Mesothelial cell of epicardium (in vitro differentiated cells): ENCODE measurements around the gene LRRC74A. TPM values are rescaled to one million over a fixed set of nuclear protein-coding genes. Genes with fewer than 3 reads are reported as not detected.

Experiments used
- DNase-seq, 2 experiments: peaks; one replicate each; pipeline ENCODE4 v3.0.0; 2021; ENCODE audit warnings: low spot score in 2 of 2; ENCODE audit not compliant: unreplicated experiment in 2 of 2
- H3K27ac Mint-ChIP-seq: 2 replicates; pipeline ENCODE4 v1.8.0; 2021; ENCODE audit warnings: mixed read lengths
- H3K27me3 Mint-ChIP-seq: 2 replicates; pipeline ENCODE4 v1.8.0; 2021; ENCODE audit warnings: low read depth, mixed read lengths
- H3K36me3 Mint-ChIP-seq: 2 replicates; pipeline ENCODE4 v1.8.0; 2021; ENCODE audit warnings: mixed read lengths
- H3K4me1 Mint-ChIP-seq: 2 replicates; pipeline ENCODE4 v1.8.0; 2021; ENCODE audit warnings: mixed read lengths
- H3K4me3 Mint-ChIP-seq: 2 replicates; pipeline ENCODE4 v1.8.0; 2021; ENCODE audit warnings: mild to moderate bottlenecking, moderate library complexity, mixed read lengths
- H3K9me3 Mint-ChIP-seq: 2 replicates; pipeline ENCODE4 v1.8.0; 2021; ENCODE audit warnings: mixed read lengths
- total RNA-seq: library from RNA; stranded (reverse); gene quantifications from 3 replicates; pipeline ENCODE4 v1.2.1, GENCODE V29; 2021
- TF ChIP-seq, protein P1 (sequence below): fragments of 200-600 bp; sonication (generic); IDR thresholded peaks from one replicate; pipeline ENCODE4 v1.5.0; 2021; ENCODE audit warnings: antibody characterized with exemption; ENCODE audit not compliant: unreplicated experiment

LRRC74A gene
- total RNA-seq, 1 donor from 2014 or later = not detected

GRCh38 chr14:76830556-76830955 is 4.3 kb downstream of the LRRC74A start:
- Mint-ChIP-seq H3K9me3 (peaks cover 5% of the 10 kb centered on the region), H3K4me3 (no peak overlapping the region), H3K27me3 (peaks cover 24% of the 10 kb centered on the region), H3K4me1 (peaks cover 8% of the 10 kb centered on the region), H3K27ac (no peak overlapping the region), H3K36me3 (no peaks in the 10 kb centered on the region)
- TF ChIP-seq, protein P1, sequence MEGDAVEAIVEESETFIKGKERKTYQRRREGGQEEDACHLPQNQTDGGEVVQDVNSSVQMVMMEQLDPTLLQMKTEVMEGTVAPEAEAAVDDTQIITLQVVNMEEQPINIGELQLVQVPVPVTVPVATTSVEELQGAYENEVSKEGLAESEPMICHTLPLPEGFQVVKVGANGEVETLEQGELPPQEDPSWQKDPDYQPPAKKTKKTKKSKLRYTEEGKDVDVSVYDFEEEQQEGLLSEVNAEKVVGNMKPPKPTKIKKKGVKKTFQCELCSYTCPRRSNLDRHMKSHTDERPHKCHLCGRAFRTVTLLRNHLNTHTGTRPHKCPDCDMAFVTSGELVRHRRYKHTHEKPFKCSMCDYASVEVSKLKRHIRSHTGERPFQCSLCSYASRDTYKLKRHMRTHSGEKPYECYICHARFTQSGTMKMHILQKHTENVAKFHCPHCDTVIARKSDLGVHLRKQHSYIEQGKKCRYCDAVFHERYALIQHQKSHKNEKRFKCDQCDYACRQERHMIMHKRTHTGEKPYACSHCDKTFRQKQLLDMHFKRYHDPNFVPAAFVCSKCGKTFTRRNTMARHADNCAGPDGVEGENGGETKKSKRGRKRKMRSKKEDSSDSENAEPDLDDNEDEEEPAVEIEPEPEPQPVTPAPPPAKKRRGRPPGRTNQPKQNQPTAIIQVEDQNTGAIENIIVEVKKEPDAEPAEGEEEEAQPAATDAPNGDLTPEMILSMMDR = no peak
- DNase-seq = no peak

GRCh38 chr14:76832503-76832988 is 6.3 kb downstream of the LRRC74A start:
- Mint-ChIP-seq H3K27ac (no peak overlapping the region), H3K9me3 (peaks cover 5% of the 10 kb centered on the region), H3K36me3 (no peaks in the 10 kb centered on the region), H3K4me3 (no peak overlapping the region), H3K27me3 (peaks cover 23% of the 10 kb centered on the region), H3K4me1 (peaks cover 8% of the 10 kb centered on the region)
- TF ChIP-seq, protein P1 = no peak
- no peak for DNase-seq

GRCh38 chr14:76833011-76833410 is 6.8 kb downstream of the LRRC74A start:
- no peak overlapping the region for H3K27ac Mint-ChIP-seq

DNA sequence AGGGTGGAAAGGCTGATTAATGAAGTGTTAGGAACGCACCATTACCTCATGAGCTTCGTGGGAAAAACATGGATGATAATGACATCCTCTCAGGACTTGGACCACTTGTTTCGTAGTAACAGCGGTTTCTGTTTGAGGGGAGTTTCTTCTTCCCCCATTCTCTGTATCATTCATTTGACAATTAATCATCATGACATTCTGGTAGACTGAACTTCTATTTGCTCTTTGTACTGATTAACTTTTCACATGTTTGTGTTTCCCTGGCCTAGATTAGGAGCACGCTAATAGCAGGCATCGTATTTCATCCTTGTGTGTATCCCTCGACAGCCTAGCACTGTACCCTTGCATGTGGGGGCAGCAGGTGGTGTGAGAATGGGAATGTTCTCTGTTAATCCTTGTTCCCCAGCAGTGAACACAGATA is 8.0 kb downstream of the LRRC74A start:
- TF ChIP-seq, protein P1 = no peak
- no peak for DNase-seq
- Mint-ChIP-seq H3K27me3 (peaks cover 26% of the 10 kb centered on the region), H3K27ac (no peak overlapping the region), H3K4me1 (peaks cover 8% of the 10 kb centered on the region), H3K36me3 (no peaks in the 10 kb centered on the region), H3K4me3 (no peak overlapping the region), H3K9me3 (peaks cover 15% of the 10 kb centered on the region)

More at GRCh38 chr14:76833011-76833410, 6.8 kb downstream of the LRRC74A start:
- no peak overlapping the region for H3K4me3 Mint-ChIP-seq
- peaks cover 8% of the 10 kb centered on the region for H3K4me1 Mint-ChIP-seq
- TF ChIP-seq, protein P1 = no peak
- H3K36me3 Mint-ChIP-seq = no peaks in the 10 kb centered on the region
- peaks cover 23% of the 10 kb centered on the region for H3K27me3 Mint-ChIP-seq
- H3K9me3 Mint-ChIP-seq = peaks cover 5% of the 10 kb centered on the region
- DNase-seq = no peak

DNA sequence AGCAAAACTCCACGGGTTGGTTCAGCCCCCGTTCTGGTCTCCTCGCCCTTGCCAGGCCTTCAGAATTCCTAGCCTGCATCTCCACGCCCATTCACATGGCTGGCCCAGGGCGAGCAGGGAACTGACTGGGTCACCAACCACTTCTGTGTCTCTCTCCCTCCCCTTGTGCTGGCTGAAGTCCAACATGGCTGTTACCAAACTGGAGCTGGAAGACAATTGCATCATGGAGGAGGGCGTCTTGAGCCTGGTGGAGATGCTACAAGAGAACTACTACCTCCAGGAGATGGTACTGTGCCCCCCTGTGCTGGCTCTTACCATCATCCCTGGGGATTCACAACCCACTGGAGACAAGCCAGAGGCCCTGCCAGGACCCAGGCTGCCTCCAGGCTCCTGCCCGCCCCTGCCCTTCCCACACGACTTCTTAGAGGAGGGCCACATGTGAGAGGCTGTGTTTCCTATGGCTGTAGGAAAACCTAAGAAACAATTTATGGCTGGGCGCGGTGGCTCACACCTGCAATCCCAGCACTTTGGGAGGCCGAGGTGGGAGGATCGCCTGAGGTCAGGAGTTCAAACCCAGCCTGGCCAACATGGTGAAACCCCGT is 9.9 kb downstream of the LRRC74A start:
- H3K27ac Mint-ChIP-seq = no peak overlapping the region

More for the DNA sequence above, 9.9 kb downstream of the LRRC74A start:
- Mint-ChIP-seq H3K36me3 (no peaks in the 10 kb centered on the region), H3K27me3 (peaks cover 28% of the 10 kb centered on the region), H3K4me1 (peaks cover 8% of the 10 kb centered on the region), H3K4me3 (no peak overlapping the region), H3K9me3 (peaks cover 15% of the 10 kb centered on the region)
- no peak for DNase-seq
- TF ChIP-seq, protein P1 = no peak
